Panc1 (cell line): ENCODE data around the gene CLVS2.

Experiments
- CTCF ChIP-seq: fragments of 450-650 bp; IDR thresholded peaks from 2 replicates; pipeline ENCODE4 v1.5.1; 2017; ENCODE audit warnings: mild to moderate bottlenecking
- POLR2AphosphoS5 ChIP-seq: IDR thresholded peaks from 2 replicates; pipeline ENCODE4 v1.6.1; 2012; ENCODE audit warnings: mild to moderate bottlenecking, low read depth, low read length, moderate library complexity
- REST ChIP-seq, 2 experiments: IDR thresholded peaks; 2 replicates each; pipeline ENCODE4 v1.6.1; 2011 to 2012; ENCODE audit warnings: low read depth in 2 of 2, control low read depth in 1 of 2, low read length in 1 of 2, mild to moderate bottlenecking in 1 of 2, moderate library complexity in 1 of 2; ENCODE audit not compliant: insufficient read depth in 1 of 2
- TCF7L2 ChIP-seq: IDR thresholded peaks from 2 replicates; pipeline ENCODE4 v1.6.1; 2011; ENCODE audit warnings: mild to moderate bottlenecking, low read depth, low read length, inconsistent platforms

GRCh38 chr6:123024976-123025375 lies 28.9 kb downstream of the CLVS2 start:
- TF ChIP-seq CTCF (no peak), REST (IDR thresholded peaks at IDR 0.05; ENCODE audit: insufficient read depth in 1 of 2, low read depth in 2 of 2, low read length in 1 of 2) (no peak), POLR2AphosphoS5 (no peak), TCF7L2 (no peak)
